ENCODE data around the gene CLEC10A. TPM values are rescaled to one million over a fixed set of nuclear protein-coding genes. Genes with fewer than 3 reads are reported as not detected.

The CLEC10A gene
- total RNA-seq, 2 experiments from 2014 or later = not detected

DNA sequence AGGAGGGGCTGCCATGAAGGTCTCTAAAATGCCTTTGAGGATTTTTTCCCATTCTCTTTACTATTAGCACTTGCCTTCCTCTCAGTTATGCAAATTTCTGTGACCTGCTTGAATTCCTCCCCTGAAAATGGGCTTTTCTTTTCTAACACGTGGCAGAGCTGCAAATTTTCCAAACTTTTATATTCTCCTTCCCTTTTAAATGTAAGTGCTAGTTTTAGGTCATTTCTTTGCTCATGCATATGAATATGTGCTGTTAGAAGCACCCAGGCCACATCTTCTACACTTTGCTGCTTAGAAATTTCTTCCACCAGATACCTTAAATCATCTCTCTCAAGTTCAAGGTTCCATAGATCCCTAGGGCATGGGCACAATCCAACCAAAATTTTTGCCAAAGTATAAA, 11.8 kb downstream of the CLEC10A start:
- no peak overlapping the region for H3K4me3 ChIP-seq (ENCODE audit: low read depth, low read length, poor library complexity, severe bottlenecking)
- H4K20me1 ChIP-seq (ENCODE audit: insufficient read depth, low read length) = no peaks in the 10 kb centered on the region
- no peak overlapping the region for H3K4me2 ChIP-seq (ENCODE audit: low read length)
- no peak for TF ChIP-seq EZH2phosphoT487 (IDR thresholded peaks at IDR 0.05; ENCODE audit: borderline replicate concordance, low read depth, low read length)
- TF ChIP-seq, protein P1, sequence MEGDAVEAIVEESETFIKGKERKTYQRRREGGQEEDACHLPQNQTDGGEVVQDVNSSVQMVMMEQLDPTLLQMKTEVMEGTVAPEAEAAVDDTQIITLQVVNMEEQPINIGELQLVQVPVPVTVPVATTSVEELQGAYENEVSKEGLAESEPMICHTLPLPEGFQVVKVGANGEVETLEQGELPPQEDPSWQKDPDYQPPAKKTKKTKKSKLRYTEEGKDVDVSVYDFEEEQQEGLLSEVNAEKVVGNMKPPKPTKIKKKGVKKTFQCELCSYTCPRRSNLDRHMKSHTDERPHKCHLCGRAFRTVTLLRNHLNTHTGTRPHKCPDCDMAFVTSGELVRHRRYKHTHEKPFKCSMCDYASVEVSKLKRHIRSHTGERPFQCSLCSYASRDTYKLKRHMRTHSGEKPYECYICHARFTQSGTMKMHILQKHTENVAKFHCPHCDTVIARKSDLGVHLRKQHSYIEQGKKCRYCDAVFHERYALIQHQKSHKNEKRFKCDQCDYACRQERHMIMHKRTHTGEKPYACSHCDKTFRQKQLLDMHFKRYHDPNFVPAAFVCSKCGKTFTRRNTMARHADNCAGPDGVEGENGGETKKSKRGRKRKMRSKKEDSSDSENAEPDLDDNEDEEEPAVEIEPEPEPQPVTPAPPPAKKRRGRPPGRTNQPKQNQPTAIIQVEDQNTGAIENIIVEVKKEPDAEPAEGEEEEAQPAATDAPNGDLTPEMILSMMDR (conservative IDR thresholded peaks at IDR 0.05; ENCODE audit: low read length) = no peak
- BruUV-seq (replicated peaks) = no TSS peak
- no peak overlapping the region for H2AFZ ChIP-seq (ENCODE audit: low read length)
- no peaks in the 10 kb centered on the region for H3K36me3 ChIP-seq (ENCODE audit: insufficient read depth, low read length)
- H3K9me3 ChIP-seq (ENCODE audit: low read length) = 0 out of 2 replicates have a peak, but pooled peaks cover 6% of the 10 kb centered on the region
- ChIA-PET POLR2A (no interaction called here), CTCF (ENCODE audit: unreplicated experiment) (no interaction called here)
- intact Hi-C loops (cut with micrococcal nuclease; ENCODE audit: unreplicated experiment) = no loop called here
- no peaks in the 10 kb centered on the region for H3K79me2 ChIP-seq (ENCODE audit: insufficient read depth, low read depth, low read length)
- no peaks in the 10 kb centered on the region for H3K9me2 ChIP-seq (ENCODE audit: insufficient read depth, low read length)
- no peak for DNase-seq (ENCODE audit: low spot score)
- no peaks in the 10 kb centered on the region for H3K4me1 ChIP-seq (ENCODE audit: insufficient read depth, low read length, poor library complexity, severe bottlenecking)
- no peak overlapping the region for H3K27ac ChIP-seq (ENCODE audit: low read depth, low read length, poor library complexity, severe bottlenecking)

- no peaks in the 10 kb centered on the region for H3K4me1 ChIP-seq (ENCODE audit: insufficient read depth, low read length, poor library complexity, severe bottlenecking)
- no peaks in the 10 kb centered on the region for H3K36me3 ChIP-seq (ENCODE audit: insufficient read depth, low read length)
- H3K4me2 ChIP-seq (ENCODE audit: low read length) = no peak overlapping the region
- DNase-seq (ENCODE audit: low spot score) = no peak
- TF ChIP-seq, protein P1 (conservative IDR thresholded peaks at IDR 0.05; ENCODE audit: low read length) = no peak
- TF ChIP-seq EZH2phosphoT487 (IDR thresholded peaks at IDR 0.05; ENCODE audit: borderline replicate concordance, low read depth, low read length) = no peak
- H3K9me3 ChIP-seq (ENCODE audit: low read length) = 0 out of 2 replicates have a peak, but pooled peaks cover 6% of the 10 kb centered on the region
- no peaks in the 10 kb centered on the region for H3K9me2 ChIP-seq (ENCODE audit: insufficient read depth, low read length)
- intact Hi-C loops (cut with micrococcal nuclease; ENCODE audit: unreplicated experiment) = no loop called here
- ChIA-PET POLR2A (no interaction called here), CTCF (ENCODE audit: unreplicated experiment) (no interaction called here)
- H2AFZ ChIP-seq (ENCODE audit: low read length) = no peak overlapping the region
- no peak overlapping the region for H3K27ac ChIP-seq (ENCODE audit: low read depth, low read length, poor library complexity, severe bottlenecking)
- no peaks in the 10 kb centered on the region for H4K20me1 ChIP-seq (ENCODE audit: insufficient read depth, low read length)
- no TSS peak for BruUV-seq (replicated peaks)
- no peaks in the 10 kb centered on the region for H3K79me2 ChIP-seq (ENCODE audit: insufficient read depth, low read depth, low read length)
- H3K4me3 ChIP-seq (ENCODE audit: low read depth, low read length, poor library complexity, severe bottlenecking) = no peak overlapping the region
These were observed 12.9 kb downstream of the CLEC10A start for GRCh38 chr17:7067198-7067597.

GRCh38 chr17:7064261-7064660, 15.8 kb downstream of the CLEC10A start:
- Histone ChIP-seq H4K20me1 (ENCODE audit: insufficient read depth, low read length) (no peaks in the 10 kb centered on the region), H3K4me3 (ENCODE audit: low read depth, low read length, poor library complexity, severe bottlenecking) (no peak overlapping the region), H3K4me2 (ENCODE audit: low read length) (no peak overlapping the region), H3K27ac (ENCODE audit: low read depth, low read length, poor library complexity, severe bottlenecking) (no peak overlapping the region), H3K9me3 (ENCODE audit: low read length) (0 out of 2 replicates have a peak, but pooled peaks cover 6% of the 10 kb centered on the region), H3K9me2 (ENCODE audit: insufficient read depth, low read length) (no peaks in the 10 kb centered on the region), H3K79me2 (ENCODE audit: insufficient read depth, low read depth, low read length) (no peaks in the 10 kb centered on the region), H2AFZ (ENCODE audit: low read length) (no peak overlapping the region), H3K4me1 (ENCODE audit: insufficient read depth, low read length, poor library complexity, severe bottlenecking) (no peaks in the 10 kb centered on the region), H3K36me3 (ENCODE audit: insufficient read depth, low read length) (no peaks in the 10 kb centered on the region)
- TF ChIP-seq, protein P1 (conservative IDR thresholded peaks at IDR 0.05; ENCODE audit: low read length) = no peak
- TF ChIP-seq EZH2phosphoT487 (IDR thresholded peaks at IDR 0.05; ENCODE audit: borderline replicate concordance, low read depth, low read length) = no peak
- ChIA-PET CTCF (ENCODE audit: unreplicated experiment) (no interaction called here), POLR2A (interaction anchor here (0.6 kb wide), 1 partner anchor 23 kb away, joined by 3 read pairs; no protein-coding TSS in a partner anchor)
- no TSS peak for BruUV-seq (replicated peaks)
- intact Hi-C loops (cut with micrococcal nuclease; ENCODE audit: unreplicated experiment) = no loop called here
- DNase-seq (ENCODE audit: low spot score) = no peak

All from OCI-LY7 (cell line).